NCI-H2227 (cell line): ENCODE data around the gene ACAD9.
"Not testable (repeated sequence)": the region's sequence is repeated elsewhere in the genome, so short reads cannot be mapped to it uniquely, and the experiment has no call there.

ENCODE experiments used
- DNase-seq: peaks from one replicate; lab custom pipeline; 2025; ENCODE audit not compliant: unreplicated experiment; lab: John Stamatoyannopoulos, UW

ACAD9 gene

DNA sequence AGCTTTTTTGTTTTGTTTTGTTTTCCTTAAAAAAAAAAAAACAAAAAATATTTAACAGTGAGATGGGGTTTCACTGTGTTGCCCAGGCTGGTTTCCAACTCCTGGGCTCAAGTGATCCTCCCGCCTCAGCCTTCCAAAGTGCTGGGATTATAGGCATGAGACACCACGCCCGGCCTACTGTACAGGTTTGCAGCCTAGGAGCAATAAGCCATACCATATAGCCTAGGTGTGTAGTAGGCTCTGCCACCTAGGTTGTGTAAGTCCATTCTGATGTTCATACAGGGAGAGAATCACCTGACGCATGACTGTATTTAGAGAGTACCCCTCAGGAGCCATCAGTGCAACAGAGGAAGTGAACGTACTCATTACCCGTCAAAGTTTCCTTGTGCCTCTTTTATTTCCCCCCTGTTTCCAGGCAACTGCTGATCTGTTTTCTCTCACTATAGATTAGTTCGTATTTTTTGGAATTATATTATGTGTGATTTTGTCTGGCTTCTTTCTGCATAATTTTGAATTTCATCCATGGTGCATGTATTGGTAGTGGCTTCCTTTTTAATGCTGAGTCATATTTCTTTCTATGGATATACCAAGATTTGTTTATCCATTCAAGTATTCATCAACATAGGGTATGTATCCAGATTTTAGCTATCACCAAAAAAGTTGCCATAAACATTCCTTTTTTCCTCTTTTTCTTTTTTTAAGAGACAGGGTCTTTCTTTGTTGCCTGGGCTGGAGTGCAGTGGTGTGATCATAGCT lies 9.9 kb downstream of the ACAD9 start:
- no peak for DNase-seq

DNA sequence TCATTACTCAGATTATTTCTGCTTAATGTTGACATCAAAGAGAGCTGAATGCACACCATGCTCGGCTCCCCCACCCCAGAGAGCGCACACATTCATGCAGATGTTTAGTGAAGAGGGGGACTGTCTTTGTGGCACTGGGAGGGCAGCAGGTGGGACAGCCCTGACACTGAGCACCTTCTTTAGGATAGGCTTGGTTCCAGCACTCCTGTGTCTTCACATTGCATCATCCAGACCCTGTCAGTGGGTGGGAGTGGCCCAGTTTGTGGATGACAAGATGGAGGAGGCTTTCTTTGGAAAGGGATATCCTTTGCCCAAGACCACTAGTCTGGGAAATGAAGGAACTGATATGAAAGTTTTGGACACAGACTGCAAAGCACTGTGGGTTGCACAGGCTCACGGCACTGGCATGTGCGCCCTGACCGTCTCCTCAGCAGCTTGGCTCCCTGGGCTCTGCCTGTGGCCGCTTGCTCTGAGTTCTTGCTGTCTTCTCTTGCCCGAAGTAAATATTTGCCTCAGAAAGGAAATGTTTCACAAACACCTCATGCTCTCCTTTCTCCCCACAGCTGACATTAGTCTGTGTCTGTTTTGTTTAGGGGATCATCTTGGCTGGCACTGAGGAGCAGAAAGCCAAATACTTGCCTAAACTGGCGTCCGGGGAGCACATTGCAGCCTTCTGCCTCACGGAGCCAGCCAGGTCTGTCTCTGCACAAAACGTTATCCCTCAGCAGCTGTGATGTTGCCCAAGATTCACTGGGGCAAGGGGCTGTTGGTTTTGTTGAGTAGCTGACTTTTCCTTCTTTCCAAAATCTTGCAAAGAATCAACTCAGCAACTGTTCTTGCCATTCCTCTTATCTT lies 16.6 kb downstream of the ACAD9 start:
- no peak for DNase-seq

DNA sequence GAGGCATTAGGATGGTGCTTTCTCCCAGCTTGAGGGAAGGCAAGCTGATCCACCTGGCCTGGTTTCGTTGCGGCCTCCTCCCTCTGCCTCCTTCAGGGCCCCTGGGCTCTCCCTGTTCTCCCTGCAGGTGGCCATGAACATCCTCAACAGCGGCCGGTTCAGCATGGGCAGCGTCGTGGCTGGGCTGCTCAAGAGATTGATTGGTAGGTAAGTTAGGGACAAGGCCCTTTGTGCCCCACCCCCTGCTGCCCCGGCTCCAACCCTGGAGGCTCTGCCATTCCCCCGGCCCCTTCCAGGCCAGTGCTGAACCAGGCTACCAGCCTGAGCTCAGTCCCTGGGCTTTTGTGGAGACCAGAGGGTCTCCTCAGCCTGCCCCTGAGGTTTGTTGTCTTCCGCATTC lies 23.0 kb downstream of the ACAD9 start:
- no peak for DNase-seq

DNA sequence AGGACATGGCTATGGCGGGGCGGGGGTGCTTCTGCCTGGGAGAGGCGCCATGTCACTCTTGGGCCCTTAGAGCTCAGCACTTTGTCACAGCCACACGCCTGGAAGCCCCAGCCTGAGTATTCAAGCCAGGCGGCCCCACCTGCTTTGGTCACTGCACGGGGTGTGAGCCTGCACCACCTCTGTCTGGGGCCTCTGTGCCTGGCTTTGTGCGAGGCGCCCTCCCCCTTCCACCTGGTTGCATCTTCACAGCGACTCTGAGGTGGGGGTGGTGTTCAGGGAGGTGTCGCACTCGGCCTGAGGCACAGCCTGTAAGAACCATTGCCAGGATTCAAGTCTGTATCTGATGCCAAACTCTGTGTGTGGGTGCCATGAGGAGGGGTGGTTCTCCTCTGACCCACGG lies 24.1 kb downstream of the ACAD9 start:
- no peak for DNase-seq

DNA sequence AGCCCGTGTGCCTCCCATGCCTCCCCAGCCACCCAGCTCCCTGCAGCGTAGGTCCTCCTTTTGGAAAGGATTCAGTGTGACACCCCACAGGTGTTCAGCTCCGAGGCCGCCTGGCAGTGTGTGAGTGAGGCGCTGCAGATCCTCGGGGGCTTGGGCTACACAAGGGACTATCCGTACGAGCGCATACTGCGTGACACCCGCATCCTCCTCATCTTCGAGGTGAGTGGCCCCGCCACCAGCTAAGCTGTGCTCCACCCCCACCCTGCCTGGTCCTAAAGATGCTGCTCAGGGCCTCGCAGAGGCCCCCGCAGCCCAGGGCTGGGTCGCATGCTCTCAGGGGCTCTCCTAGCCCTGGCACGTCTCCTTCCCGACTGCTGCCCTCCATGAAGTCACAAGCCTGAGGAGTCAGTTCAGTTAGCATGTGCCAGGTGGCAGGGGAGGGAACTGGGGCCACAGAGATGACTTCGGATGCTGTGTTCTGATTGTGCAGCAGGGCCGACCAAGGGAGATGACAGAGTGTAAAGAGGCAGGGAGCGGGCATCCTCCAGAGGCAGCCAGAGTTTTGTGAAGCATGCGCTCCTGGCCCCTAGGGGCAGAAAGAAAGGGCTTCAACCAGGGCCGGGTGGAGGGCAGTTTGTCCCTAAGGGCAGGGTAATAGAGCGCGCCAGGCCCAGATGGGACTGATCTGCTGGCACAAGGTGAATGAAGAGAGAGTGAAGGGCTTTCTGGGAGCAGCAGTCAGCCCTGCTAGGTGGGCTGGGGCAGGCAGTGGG lies 26.8 kb downstream of the ACAD9 start:
- no peak for DNase-seq

DNA sequence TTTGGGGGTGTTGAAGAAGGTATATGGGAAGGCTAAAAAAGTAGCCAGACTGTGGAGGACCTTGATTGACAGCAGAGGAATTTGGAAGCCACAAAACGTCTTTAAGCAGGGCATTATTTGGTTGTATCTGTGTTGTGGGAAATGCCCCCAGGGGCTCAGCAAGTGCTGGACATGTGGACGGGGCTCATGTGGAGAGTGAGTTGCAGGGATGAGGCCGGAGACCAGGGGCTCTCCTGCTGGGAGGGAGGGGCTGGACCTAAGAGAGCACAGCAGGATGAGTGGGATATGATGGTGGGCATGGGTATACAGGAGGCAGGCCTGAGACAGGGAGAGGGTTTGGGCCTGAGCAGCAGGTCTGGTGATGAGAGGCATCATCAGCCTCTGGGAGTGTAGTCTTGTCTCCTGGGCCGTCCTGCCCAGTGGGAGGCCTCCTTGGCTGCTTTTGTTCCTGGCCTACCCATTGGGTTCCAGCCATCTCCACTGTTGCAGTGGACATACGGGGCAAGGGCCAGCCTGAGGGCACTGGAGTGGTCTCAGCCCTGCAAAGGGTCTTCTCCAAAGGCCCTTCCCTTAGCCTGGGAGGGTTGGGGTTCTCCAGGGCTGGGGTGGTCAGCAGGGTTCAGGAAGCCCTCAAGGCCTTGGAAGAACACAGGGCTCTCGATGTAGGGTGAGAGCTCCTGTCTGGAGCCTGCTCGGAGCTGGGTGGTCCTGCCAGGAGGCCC lies 27.5 kb downstream of the ACAD9 start:
- DNase-seq, result no peak

DNA sequence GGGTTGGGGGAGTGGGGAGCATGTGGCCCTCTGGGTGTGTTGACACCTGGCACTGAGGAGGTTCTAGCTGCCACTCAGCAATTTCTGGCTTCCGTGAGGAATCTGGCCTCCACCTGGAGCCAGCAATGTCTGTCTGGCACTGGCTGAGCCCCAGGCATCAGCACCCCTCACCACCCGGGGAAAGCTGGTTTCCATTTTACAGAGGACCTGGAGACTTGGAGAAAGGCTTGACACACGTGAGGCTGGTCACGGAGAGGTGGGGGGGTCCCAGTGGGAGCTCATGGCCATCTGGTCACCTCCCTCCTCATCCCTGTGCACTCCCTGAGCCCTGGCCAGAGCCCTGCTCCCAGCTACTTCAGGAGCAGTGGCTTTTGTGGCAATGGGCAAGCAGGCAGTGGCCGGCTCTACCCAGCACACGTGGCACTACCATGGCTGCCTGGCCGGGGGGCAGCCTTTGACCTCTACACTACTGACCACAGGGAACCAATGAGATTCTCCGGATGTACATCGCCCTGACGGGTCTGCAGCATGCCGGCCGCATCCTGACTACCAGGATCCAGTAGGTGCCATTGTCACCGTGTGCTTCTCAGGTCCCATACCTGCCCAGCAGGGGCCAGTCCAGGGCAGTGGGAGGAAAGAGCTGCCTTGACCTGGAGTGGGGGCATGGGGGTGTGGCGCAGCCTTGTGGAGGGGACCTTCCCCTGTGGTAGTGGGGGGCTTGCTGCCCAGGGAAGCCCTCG lies 28.5 kb downstream of the ACAD9 start:
- no peak for DNase-seq

DNA sequence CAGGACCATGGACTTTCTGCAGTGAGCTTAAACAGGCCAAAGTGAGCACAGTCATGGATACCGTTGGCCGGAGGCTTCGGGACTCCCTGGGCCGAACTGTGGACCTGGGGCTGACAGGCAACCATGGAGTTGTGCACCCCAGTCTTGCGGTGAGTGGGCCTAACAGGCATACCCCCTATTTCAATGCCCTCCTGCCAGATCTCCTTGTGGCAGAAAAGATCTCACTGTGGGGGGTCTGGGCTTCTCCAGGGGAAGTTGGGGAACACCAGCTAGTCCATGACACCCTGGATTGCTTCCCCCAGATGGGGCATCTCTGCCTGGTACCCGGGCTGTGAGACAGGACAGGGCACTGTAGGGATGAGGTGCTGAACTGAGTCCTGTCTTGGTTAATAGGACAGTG lies 29.5 kb downstream of the ACAD9 start:
- no peak for DNase-seq

DNA sequence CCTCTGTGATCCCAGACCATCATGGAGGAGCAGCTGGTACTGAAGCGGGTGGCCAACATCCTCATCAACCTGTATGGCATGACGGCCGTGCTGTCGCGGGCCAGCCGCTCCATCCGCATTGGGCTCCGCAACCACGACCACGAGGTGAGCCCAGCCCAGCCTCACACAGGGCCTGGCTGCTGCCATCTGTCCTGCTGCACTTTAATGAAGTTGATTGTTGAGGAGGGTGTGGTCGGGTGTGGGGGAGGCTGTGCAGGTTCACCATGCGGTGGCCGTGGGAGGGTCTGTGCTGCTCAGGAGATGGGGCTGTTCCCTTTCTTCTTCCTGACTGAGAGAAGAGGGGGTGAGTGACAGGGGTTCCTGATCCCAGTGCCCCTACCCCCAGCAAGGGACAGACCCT lies 30.6 kb downstream of the ACAD9 start:
- DNase-seq, result no peak

DNA sequence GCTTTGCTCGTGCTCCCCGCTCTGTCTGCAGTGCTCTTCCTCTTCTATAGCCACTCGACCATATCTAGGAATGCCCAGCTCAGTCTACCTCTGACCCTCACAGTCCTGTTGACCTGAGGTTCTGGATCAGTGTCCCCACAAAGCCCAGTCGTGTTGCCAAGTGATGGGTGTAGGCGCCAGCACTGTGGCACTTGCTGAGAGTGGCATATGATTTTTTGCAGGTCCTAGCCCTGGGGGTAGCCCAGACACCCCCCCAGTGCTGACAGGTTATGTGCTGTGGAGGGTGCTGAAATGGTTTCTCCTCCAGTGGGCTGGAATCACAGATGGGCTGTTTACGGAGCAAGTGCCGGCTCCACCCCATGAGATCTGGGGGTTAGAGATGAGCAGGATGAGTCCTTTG lies 32.5 kb downstream of the ACAD9 start:
- no peak for DNase-seq

DNA sequence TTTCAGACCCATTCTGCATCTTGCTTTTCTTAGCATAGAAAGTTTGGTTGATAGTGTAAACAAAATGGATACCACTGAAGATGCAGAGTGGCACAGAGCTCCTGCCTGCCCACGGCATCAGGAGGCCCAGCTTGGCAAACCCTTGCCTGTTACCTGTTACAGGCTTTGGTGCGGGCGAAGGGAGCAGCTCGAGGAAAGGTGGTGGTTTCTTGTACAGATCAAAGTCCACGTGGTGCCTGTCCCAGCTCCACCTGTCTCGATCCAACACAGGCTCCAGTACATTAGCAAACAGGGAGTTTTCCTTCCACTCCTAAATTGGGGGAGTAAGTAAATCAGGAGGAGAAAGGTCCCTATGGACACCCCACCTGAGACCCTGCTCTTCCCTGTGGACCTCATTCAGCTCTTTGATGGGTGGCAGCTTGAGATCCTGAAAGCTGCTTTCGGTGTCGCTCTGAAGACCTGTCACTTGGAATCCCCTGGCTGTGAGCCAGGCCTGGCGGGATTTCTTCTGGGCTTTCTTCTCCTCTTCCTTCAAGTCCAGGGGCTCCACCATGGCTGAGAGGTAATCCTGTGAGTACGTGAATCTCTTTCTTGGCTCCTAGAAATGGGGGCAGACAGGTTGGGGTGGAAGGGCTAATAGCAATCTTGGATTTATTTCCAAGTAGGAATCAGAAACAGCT lies 35.7 kb downstream of the ACAD9 start:
- no peak for DNase-seq

DNA sequence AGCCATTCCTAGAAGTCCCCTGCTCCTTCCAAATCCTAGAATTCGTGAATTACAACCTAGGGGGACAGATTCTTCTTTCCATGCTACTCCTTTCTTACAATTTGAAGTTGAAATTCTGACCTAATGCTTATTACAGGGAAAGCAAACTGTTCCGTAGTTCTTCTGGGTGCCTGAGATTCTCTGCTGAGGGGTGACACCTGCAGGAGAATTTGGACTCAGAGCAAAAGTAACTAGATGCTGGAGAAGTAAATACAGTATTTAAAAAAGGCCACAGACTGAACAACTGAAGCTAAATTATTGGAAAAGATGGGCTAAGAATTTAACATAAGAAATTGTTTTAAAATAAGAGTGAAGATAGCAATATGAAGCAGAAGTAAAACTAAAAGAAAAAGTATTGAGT lies 37.9 kb downstream of the ACAD9 start:
- no peak for DNase-seq

DNA sequence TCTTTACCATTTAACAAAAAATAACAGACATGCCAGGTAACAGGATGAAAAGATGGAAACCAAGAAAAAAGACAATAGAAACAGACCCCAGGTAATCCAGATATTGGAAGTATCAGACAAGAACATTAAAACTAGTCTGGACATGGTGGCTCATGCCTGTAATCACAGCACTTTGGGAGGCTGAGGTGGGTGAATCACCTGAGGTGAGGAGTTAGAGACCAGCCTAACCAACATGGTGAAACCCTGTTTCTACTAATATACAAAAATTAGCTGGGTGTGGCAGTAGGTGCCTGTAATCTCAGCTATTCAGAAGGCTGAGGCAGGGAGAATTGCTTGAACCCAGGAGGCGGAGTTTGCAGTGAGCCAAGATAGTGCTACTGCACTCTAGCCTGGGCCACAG lies 40.6 kb downstream of the ACAD9 start:
- DNase-seq, result no peak

DNA sequence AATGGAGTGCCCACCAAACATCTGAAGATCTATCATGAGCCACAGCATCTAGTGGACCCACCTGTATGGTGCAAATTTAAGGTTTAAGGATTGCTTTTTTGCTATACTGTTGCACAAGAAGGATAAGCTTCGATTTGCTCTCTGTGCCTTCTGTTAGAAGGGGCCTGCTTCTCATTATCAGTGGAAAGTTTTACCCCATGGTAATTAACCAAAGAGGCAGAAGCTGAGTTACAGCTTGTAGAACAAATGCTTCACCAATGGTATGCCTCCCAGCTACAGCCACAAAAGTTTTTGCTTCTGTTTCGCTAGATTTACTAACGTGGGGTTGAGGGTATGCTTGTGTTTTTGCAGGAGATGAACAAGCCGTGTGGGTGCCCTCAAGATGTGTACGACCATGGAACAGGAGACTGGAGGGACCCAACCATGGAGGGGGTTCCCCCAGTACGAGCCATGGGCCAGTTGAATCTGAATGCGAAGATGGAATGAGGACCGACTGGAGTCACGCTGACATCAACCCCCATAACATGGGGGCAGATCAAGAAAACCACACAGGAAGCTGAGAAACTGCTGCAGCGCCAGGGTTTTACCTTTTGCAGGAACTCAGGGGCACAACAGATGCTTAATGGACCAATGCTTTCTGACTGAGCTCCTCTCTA lies 43.5 kb downstream of the ACAD9 start:
- no peak for DNase-seq

DNA sequence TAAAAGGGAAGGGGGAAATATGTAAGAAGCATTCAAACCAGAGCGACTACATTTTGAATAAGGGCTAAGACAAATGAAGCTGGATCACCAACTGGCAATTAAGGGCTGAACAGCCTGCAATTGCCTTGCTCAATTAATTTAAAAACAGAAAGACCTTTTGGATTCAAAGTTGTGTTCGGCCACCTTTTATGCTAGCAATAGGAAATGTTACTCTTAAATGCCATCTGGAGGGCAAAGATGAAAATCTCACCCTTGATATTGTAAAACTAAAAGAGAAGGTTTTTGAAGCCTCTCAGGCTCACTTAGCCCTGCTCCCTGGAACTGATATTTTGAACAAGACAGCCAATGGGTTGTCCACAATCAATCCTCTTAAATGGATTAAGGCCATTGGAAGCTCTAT lies 44.2 kb downstream of the ACAD9 start:
- DNase-seq, result no peak

DNA sequence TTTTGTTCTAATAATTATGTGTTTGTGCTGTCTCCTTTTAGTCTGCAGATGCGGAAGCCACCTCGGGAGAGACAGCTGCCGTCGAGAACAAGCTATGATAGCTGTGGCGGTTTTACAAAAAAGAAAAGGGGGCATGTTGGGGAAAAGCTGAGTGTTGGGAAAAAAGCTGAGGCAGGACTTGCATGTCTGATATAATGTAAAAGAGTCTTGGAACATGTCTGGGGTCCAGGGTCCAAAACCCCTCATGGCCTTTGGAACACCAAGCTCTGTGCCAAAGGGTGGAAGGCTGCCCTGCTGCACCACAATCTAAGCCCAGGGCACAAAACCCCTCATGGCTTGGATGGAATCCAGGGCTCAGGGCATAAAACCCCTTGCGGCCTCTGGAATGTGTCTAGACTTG lies 44.6 kb downstream of the ACAD9 start:
- DNase-seq, result not testable (repeated sequence)

DNA sequence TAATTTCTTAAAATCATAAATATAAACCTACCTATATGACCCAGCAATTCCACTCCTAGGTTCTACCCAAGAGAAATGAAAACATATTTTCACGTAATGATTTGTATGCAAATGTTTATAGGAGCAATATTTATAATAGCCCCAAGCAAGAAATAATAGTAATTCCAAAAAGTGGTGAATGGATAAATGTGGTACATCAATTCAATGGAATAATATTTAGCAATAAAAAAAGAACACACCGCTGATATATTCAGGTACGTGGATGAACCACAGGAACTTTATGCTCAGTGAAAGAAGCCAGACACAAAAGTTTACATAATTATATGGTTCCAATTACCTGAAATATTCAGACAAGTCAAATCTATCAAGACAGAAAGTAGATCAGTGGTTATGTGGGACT lies 49.9 kb downstream of the ACAD9 start:
- no peak for DNase-seq

DNA sequence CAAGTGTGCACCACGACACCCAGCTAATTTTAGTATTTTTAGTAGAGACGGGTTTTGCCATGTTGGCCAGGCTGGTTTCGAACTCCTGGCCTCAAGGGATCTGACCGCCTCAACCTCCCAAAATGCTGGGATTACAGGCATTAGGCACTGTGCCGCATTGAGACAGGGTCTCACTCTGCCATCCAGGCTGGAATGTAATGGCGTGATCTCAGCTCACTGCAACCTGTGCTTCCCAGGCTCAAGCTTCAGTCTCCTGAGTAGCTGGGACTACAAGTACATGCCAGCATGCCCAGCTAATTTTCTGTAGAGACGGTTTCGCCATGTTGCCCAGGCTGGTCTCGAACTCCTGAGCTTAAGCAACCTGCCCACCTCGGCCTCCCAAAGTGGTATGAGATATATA lies 51.6 kb downstream of the ACAD9 start:
- no peak for DNase-seq

DNA sequence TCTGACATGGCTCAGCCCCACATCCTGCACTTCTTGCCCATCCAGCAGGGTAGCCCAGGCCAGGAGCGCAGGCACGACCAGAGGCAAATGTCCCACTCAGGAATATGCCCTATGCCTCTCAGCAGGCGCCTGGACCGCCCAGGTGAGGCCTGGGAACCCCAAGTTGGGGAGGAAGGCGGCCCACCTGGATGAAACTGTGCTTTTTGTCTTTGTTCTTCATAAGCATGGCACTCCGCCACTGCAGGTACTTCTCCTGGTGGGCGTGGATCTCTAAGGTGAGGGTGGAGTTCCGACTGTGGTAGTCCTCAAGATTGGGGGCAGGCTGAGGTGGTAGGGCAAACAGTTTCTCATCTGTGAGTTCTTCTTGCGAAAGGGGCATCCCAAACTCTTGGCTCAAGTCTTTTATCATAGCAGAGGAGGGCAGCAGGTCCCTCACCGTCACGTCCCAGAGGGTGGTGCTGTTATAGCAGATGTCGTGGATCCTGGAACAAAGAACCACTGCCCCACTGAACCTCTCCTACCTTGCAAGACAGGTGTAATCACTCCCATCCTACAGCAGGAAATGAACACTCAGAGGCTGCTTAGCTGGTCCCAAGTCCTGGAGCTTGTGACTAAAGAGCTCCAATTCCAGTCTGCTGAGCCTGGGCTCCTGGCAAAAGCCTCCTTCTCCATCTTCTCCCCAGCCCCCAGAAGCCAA lies 53.2 kb downstream of the ACAD9 start:
- DNase-seq, result no peak
